DOHH2 (cell line): ENCODE data around the gene PC.

Source experiments
- H3F3A ChIP-seq: fragments of 200-600 bp; sonication (generic), shearing (Covaris generic); 2 replicates; pipeline ENCODE4 v1.6.0; 2016; ENCODE audit warnings: antibody characterized with exemption, mild to moderate bottlenecking; ENCODE audit not compliant: control insufficient read depth, insufficient read depth
- H3K27ac ChIP-seq: fragments of 200-600 bp; sonication (generic); 2 replicates; pipeline ENCODE4 v1.5.1; 2014; ENCODE audit warnings: low read depth, mild to moderate bottlenecking, low read length, moderate library complexity
- H3K27me3 ChIP-seq: fragments of 200-600 bp; sonication (generic); 2 replicates; pipeline ENCODE4 v1.6.1; 2014; ENCODE audit warnings: mild to moderate bottlenecking, low read length, mixed read lengths; ENCODE audit not compliant: control insufficient read depth
- H3K36me3 ChIP-seq: fragments of 200-600 bp; sonication (generic); 2 replicates; pipeline ENCODE4 v1.6.1; 2014; ENCODE audit warnings: mild to moderate bottlenecking, low read length, moderate library complexity, mixed read lengths; ENCODE audit not compliant: control insufficient read depth
- H3K4me1 ChIP-seq: fragments of 200-600 bp; sonication (generic); 2 replicates; pipeline ENCODE4 v1.6.1; 2014; ENCODE audit warnings: mild to moderate bottlenecking, low read length, mixed read lengths; ENCODE audit not compliant: control insufficient read depth
- H3K4me2 ChIP-seq: fragments of 200-600 bp; sonication (generic); 2 replicates; pipeline ENCODE4 v1.6.0; 2014; ENCODE audit warnings: mild to moderate bottlenecking, low read length, moderate library complexity
- H3K4me3 ChIP-seq: fragments of 200-600 bp; sonication (generic); 2 replicates; pipeline ENCODE4 v1.5.1; 2014; ENCODE audit warnings: mild to moderate bottlenecking, low read length, mixed read lengths
- H3K79me2 ChIP-seq: fragments of 200-600 bp; sonication (generic); 2 replicates; pipeline ENCODE4 v1.6.1; 2014; ENCODE audit warnings: mild to moderate bottlenecking, low read length, mixed read lengths; ENCODE audit not compliant: control insufficient read depth
- H3K9me2 ChIP-seq: fragments of 200-600 bp; sonication (generic); replicated peaks from 2 replicates; pipeline ENCODE4 v1.6.1; 2014; ENCODE audit warnings: mild to moderate bottlenecking, low read length, mixed read lengths; ENCODE audit not compliant: control insufficient read depth
- H3K9me3 ChIP-seq: fragments of 200-600 bp; sonication (generic); 2 replicates; pipeline ENCODE4 v1.6.1; 2014; ENCODE audit warnings: antibody characterized with exemption, low read length, mixed read lengths; ENCODE audit not compliant: control insufficient read depth, insufficient read depth
- H4K20me1 ChIP-seq: fragments of 200-600 bp; sonication (generic); 2 replicates; pipeline ENCODE4 v1.6.0; 2014; ENCODE audit warnings: low read depth, mild to moderate bottlenecking, antibody characterized with exemption, low read length, moderate library complexity; ENCODE audit not compliant: control insufficient read depth, insufficient read depth
- EZH2phosphoT487 ChIP-seq: fragments of 200-600 bp; sonication (generic); IDR thresholded peaks from 2 replicates; pipeline ENCODE4 v1.6.1; 2017; ENCODE audit warnings: borderline replicate concordance, mild to moderate bottlenecking, antibody characterized with exemption, low read length, moderate library complexity, mixed read lengths
- TF ChIP-seq, protein P1 (sequence below): fragments of 200-600 bp; sonication (generic); IDR thresholded peaks from one replicate; pipeline ENCODE4 v1.5.1; 2014; ENCODE audit warnings: antibody characterized with exemption, mild to moderate bottlenecking, low read depth, low read length; ENCODE audit not compliant: poor library complexity, severe bottlenecking

PC gene

DNA sequence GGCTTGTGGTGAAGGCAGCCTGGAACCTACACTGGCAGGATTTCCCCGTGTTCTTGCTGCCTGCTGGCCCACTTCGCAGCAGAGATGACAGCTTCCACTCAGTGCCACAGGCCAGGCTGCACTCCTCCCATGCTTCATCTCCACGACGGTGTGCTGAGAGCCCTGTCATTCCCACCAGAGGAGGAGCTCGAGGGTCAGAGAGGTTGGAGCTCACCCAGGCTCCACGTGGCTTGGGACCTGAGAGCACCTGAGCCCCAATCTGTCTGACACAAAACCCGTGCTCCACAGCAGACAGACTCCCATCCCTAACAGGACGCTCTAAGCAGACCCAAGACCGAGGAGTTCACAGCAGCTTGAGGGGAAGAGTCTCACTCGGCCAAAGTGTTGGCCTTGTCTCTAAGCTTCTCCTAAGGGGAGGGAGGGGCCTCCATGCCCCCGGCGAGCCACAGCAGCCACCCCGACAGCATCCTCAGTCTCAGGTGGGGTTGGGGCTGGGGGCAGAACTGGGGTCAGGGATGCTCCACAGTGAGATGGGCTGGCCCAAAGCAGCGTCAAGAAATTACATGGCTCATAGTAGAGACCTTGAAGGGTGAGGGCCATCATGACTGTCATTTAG is 90.7 kb downstream of the PC start:
- Histone ChIP-seq H3K4me2 (no peak overlapping the region), H3K79me2 (no peaks in the 10 kb centered on the region), H3K9me3 (no peaks in the 10 kb centered on the region), H3K36me3 (no peaks in the 10 kb centered on the region), H3K9me2 (no peaks in the 10 kb centered on the region), H3K4me1 (peaks cover 55% of the 10 kb centered on the region), H4K20me1 (no peaks in the 10 kb centered on the region), H3K4me3 (no peak overlapping the region), H3K27ac (no peak overlapping the region), H3K27me3 (no peaks in the 10 kb centered on the region), H3F3A (peaks cover 4% of the 10 kb centered on the region)
- TF ChIP-seq EZH2phosphoT487 = no peak
- TF ChIP-seq, protein P1, sequence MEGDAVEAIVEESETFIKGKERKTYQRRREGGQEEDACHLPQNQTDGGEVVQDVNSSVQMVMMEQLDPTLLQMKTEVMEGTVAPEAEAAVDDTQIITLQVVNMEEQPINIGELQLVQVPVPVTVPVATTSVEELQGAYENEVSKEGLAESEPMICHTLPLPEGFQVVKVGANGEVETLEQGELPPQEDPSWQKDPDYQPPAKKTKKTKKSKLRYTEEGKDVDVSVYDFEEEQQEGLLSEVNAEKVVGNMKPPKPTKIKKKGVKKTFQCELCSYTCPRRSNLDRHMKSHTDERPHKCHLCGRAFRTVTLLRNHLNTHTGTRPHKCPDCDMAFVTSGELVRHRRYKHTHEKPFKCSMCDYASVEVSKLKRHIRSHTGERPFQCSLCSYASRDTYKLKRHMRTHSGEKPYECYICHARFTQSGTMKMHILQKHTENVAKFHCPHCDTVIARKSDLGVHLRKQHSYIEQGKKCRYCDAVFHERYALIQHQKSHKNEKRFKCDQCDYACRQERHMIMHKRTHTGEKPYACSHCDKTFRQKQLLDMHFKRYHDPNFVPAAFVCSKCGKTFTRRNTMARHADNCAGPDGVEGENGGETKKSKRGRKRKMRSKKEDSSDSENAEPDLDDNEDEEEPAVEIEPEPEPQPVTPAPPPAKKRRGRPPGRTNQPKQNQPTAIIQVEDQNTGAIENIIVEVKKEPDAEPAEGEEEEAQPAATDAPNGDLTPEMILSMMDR = no peak

DNA sequence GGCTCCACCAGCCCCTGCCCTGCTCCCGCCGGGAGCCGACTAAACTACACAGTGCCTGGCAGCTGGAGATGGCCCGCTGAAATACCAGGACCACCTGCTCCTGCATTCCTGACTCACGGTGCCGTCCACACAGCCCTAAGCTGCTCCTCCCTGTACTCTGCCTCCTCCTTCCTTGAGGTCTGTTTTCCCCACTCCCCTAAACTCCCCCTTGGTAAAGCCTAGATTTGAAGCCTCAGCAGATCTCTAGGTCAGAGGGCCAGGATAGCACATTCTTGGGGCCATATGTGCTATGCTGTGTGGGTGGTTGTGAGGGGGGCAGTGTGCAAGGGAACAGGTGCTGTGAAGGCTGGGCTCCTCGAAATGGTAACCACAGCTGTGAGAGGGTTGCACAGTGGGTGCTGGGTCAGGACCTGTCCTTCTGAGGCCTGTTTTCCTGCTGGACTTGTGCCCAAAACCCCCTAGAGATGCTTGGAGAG is 91.6 kb downstream of the PC start:
- Histone ChIP-seq H3K4me2 (peak overlapping the region; percentile 5; the same call in 1 of the 2 replicates), H3K9me2 (no peaks in the 10 kb centered on the region), H4K20me1 (no peaks in the 10 kb centered on the region), H3K36me3 (no peaks in the 10 kb centered on the region), H3K27ac (no peak overlapping the region), H3K4me3 (no peak overlapping the region), H3F3A (peaks cover 4% of the 10 kb centered on the region), H3K9me3 (no peaks in the 10 kb centered on the region), H3K27me3 (no peaks in the 10 kb centered on the region), H3K4me1 (peaks cover 55% of the 10 kb centered on the region), H3K79me2 (no peaks in the 10 kb centered on the region)
- TF ChIP-seq, protein P1 = no peak
- no peak for TF ChIP-seq EZH2phosphoT487

DNA sequence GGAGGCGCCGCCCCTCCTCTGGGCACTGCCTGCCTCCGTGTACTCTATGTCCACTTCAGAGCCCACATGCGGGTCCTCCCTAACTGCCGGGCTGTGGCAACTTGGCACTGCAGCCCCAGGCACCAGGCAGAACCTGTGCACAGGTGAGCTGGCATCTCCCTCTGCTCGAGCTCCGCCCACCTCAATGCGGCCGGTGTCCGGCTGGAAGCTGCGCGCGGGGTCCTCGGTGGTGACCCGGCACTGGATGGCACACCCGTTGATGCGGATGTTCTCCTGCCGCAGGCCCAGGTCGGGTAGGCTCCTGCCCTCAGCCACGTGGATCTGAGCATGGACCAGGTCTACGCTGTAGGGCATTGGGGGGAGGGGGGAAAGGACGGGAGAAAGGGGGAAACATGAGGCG is 92.2 kb downstream of the PC start:
- H4K20me1 ChIP-seq = no peaks in the 10 kb centered on the region
- H3K9me3 ChIP-seq = no peaks in the 10 kb centered on the region
- H3F3A ChIP-seq = peaks cover 4% of the 10 kb centered on the region
- H3K9me2 ChIP-seq = no peaks in the 10 kb centered on the region
- H3K36me3 ChIP-seq = no peaks in the 10 kb centered on the region
- no peaks in the 10 kb centered on the region for H3K27me3 ChIP-seq
- H3K4me2 ChIP-seq = no peak overlapping the region
- H3K79me2 ChIP-seq = no peaks in the 10 kb centered on the region
- H3K27ac ChIP-seq = no peak overlapping the region
- H3K4me3 ChIP-seq = no peak overlapping the region
- H3K4me1 ChIP-seq = peaks cover 55% of the 10 kb centered on the region
- TF ChIP-seq, protein P1 = no peak
- TF ChIP-seq EZH2phosphoT487 = no peak
